Gastrocnemius medialis (tissue), 4 donors: ENCODE measurements around the gene DCAF8. TPM values are rescaled to one million over a fixed set of nuclear protein-coding genes. Genes with fewer than 3 reads are reported as not detected.

Experiments
- ATAC-seq, 2 donors: fragments of 150-250 bp; one replicate each; pipeline ENCODE4 v1.9.1; 2016
- DNase-seq, 2 donors: peaks; one replicate each; pipeline ENCODE4 v3.0.0-alpha.2; 2019
- H3K27ac ChIP-seq, 4 donors: fragments of 200-600 bp; sonication (generic); 1 replicate in 1 of 4; 2 replicates in 3 of 4; pipeline ENCODE4 v1.5.1; 2016 to 2018; ENCODE audit warnings: mild to moderate bottlenecking in 2 of 4, moderate library complexity in 1 of 4
- H3K27me3 ChIP-seq, 3 donors: fragments of 200-600 bp; sonication (generic) in 2 of 3; 1 replicate in 1 of 3; 2 replicates in 2 of 3; pipeline versions ENCODE4 v1.5.1 to v1.6.0; 2016 to 2019; ENCODE audit warnings: mild to moderate bottlenecking in 1 of 3, moderate library complexity in 1 of 3
- H3K36me3 ChIP-seq, 2 donors: fragments of 200-600 bp; sonication (generic) in 1 of 2; one replicate each; pipeline ENCODE4 v1.5.1; 2017 to 2018
- H3K4me1 ChIP-seq, 2 donors: fragments of 200-600 bp; sonication (generic) in 1 of 2; one replicate each; pipeline ENCODE4 v1.5.1; 2016 to 2017; ENCODE audit warnings: mild to moderate bottlenecking in 2 of 2
- H3K4me3 ChIP-seq, 4 donors: fragments of 200-600 bp; sonication (generic) in 3 of 4; 1 replicate in 1 of 4; 2 replicates in 3 of 4; pipeline ENCODE4 v1.5.1; 2016 to 2019; ENCODE audit warnings: mild to moderate bottlenecking in 2 of 4
- H3K9me3 ChIP-seq, 3 donors: fragments of 200-600 bp; sonication (generic) in 2 of 3; 1 replicate in 1 of 3; 2 replicates in 2 of 3; pipeline ENCODE4 v1.5.1; 2016 to 2019
- POLR2A ChIP-seq, 2 donors: fragments of 450-650 bp; IDR thresholded peaks; one replicate each; pipeline ENCODE4 v1.6.1; 2017; ENCODE audit warnings: antibody characterized with exemption in 2 of 2, mild to moderate bottlenecking in 2 of 2, moderate library complexity in 2 of 2
- in situ Hi-C, 4 donors: fragments of 200-750 bp; cut with MboI; loops; one replicate each; pipeline versions ENCODE4 v1.15.0 to v1.8.0; 2017; ENCODE audit warnings: low sequenced_read_pairs in 4 of 4
- intact Hi-C: fragments of 100-400 bp; cut with DNase I; formaldehyde crosslinking; loops from one replicate; pipeline ENCODE4 v1.15.1; 2023; ENCODE audit warnings: low total_unique reads
- total RNA-seq, 4 donors: library from RNA; depleted of rRNA; stranded (reverse); fragments of >200 nt; gene quantifications; one replicate each; pipeline versions ENCODE4 v1.1.0 to v1.2.3, GENCODE V29; 2016
- TF ChIP-seq, protein P1 (sequence below), 5 experiments: fragments of 450-650 bp in 3 of 5; fragments of 200-600 bp in 2 of 5; sonication (generic) in 2 of 5; IDR thresholded peaks in 4 of 5; conservative IDR thresholded peaks in 1 of 5; 1 replicate in 4 of 5; 2 replicates in 1 of 5; pipeline ENCODE4 v1.5.1; 2016 to 2019; ENCODE audit warnings: antibody characterized with exemption in 5 of 5, mild to moderate bottlenecking in 3 of 5, moderate library complexity in 3 of 5

DCAF8 gene
- total RNA-seq, 4 donors from 2014 or later, result 170 to 208 (median 196) TPM

DNA sequence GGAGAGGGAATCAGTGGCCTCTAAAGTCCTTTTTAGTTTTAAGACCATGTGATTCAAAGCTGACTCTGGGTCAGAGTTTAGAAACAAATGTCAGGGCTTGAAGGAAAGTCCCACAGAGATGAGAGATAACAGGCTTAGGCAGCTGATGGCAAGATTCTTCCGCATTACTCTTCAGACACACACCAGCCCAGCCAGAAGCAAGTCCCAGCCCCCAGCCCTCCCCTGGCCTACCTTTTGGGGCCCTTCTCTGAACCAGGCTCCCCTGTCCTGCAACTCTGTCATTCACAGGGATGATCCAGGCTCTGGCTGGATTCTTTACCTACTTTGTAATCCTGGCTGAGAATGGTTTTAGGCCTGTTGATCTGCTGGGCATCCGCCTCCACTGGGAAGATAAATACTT, 85.1 kb downstream of the DCAF8 start:
- in situ Hi-C loops (no loop called here), intact Hi-C loops (no loop called here)
- Histone ChIP-seq H3K4me1 (no peaks in the 10 kb centered on the region), H3K27me3 (no peaks in the 10 kb centered on the region), H3K4me3 (no peak overlapping the region), H3K36me3 (no peaks in the 10 kb centered on the region), H3K9me3 (no peaks in the 10 kb centered on the region), H3K27ac (no peak overlapping the region)
- no peak for ATAC-seq
- no peak for DNase-seq
- TF ChIP-seq, protein P1, sequence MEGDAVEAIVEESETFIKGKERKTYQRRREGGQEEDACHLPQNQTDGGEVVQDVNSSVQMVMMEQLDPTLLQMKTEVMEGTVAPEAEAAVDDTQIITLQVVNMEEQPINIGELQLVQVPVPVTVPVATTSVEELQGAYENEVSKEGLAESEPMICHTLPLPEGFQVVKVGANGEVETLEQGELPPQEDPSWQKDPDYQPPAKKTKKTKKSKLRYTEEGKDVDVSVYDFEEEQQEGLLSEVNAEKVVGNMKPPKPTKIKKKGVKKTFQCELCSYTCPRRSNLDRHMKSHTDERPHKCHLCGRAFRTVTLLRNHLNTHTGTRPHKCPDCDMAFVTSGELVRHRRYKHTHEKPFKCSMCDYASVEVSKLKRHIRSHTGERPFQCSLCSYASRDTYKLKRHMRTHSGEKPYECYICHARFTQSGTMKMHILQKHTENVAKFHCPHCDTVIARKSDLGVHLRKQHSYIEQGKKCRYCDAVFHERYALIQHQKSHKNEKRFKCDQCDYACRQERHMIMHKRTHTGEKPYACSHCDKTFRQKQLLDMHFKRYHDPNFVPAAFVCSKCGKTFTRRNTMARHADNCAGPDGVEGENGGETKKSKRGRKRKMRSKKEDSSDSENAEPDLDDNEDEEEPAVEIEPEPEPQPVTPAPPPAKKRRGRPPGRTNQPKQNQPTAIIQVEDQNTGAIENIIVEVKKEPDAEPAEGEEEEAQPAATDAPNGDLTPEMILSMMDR (IDR thresholded peaks at IDR 0.05 in 4 of 5, conservative IDR thresholded peaks at IDR 0.05 in 1 of 5), result no peak
- no peak for TF ChIP-seq POLR2A (IDR thresholded peaks at IDR 0.05)

DNA sequence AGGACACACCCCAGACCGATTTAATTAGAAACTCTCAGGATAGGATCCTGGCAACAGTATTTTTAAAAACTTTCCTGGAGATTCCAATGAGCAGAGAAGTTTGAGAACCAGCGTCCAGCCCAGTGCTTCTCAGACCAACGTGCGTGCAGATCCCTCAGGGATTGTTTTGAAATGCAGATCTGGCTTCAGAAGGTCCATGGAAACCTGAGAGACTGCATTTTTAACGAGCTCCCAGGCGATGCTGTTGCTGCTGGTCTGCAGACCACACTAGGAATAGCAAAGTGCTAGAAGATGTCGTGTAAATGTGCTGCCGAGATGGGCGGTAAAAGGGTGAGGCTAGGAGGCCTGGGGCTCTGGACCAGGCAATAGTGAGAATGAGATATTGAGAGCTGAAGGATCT, 90.4 kb downstream of the DCAF8 start:
- peaks cover 8 to 20% of the 10 kb centered on the region in 2 donors for H3K4me1 ChIP-seq
- H3K36me3 ChIP-seq, result no peaks in the 10 kb centered on the region
- no peaks in the 10 kb centered on the region for H3K27me3 ChIP-seq
- no peak for TF ChIP-seq POLR2A (IDR thresholded peaks at IDR 0.05)
- TF ChIP-seq, protein P1 (IDR thresholded peaks at IDR 0.05 in 4 of 5, conservative IDR thresholded peaks at IDR 0.05 in 1 of 5), result no peak
- no peak overlapping the region for H3K27ac ChIP-seq
- ATAC-seq (no peak), DNase-seq (no peak)
- in situ Hi-C loops (no loop called here), intact Hi-C loops (no loop called here)
- H3K4me3 ChIP-seq, result no peak overlapping the region
- H3K9me3 ChIP-seq, result no peaks in the 10 kb centered on the region

DNA sequence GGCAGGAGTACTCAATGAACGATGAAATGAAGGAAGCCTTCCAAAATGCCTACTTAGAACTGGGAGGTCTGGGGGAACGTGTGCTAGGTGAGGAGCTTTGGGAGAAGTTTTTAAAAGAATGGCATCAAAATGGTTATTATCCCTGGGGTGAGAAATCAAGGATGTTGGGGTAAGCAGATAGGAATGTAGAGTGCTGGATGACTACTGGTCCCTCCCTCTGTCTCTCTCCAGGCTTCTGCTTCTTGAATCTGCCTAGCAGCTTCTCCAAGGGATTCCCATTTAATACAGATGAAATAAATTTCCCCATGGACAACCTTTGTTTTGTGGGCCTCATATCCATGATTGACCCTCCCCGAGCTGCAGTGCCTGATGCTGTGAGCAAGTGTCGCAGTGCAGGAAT, 91.0 kb downstream of the DCAF8 start:
- intact Hi-C loops, result no loop called here

DNA sequence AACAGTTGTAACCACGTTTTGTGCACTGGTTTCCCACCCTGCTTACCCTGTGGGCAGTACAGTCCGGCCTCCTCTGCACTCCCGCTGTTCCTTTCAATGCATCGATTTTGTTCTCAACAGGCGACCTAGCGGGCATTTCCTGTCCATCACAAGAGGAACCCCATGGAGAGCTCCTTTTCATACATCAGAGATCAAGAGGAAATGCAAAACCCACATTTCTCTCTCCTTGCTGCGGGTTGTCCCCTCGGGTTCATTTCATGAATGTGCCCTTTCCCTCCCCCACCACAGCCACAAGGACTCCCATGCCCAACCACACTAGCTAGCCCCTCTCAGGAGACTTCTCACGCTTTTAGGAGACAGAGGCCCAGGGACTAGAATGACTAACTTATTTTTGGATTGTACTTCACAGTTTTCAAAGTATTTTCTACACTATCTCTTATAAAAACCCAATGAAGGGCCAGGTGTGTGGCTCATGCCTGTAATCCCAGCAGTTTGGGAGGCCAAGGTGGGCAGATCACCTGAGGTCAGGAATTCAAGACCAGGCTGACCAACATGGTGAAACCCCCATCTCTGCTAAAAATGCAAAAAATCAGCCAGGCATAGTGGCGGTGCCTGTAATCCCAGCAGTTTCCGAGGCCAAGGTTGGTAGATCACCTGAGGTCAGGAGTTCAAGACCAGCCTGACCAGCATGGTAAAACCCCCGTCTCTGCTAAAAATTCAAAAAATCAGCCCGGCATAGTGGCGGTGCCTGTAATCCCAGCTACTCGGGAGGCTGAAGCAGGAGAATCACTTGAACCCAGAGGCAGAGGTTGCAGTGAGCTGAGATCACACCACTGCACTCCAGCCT, 92.6 kb downstream of the DCAF8 start:
- TF ChIP-seq, protein P1 (IDR thresholded peaks at IDR 0.05 in 4 of 5, conservative IDR thresholded peaks at IDR 0.05 in 1 of 5), result no peak
- TF ChIP-seq POLR2A (IDR thresholded peaks at IDR 0.05), result no peak
- no peak for DNase-seq
- in situ Hi-C loops (no loop called here), intact Hi-C loops (loop anchor here (2.0 kb wide), 1 partner anchor 19 kb away; no protein-coding TSS in a partner anchor)
- Histone ChIP-seq H3K4me3 (no peak overlapping the region), H3K27ac (peak overlapping the region in 1 of 4 donors; percentile 71), H3K4me1 (peaks cover 8 to 20% of the 10 kb centered on the region in 2 donors), H3K27me3 (no peaks in the 10 kb centered on the region), H3K9me3 (no peaks in the 10 kb centered on the region), H3K36me3 (no peaks in the 10 kb centered on the region)
- ATAC-seq, result no peak

More for the DNA sequence above, 91.0 kb downstream of the DCAF8 start:
- Histone ChIP-seq H3K27ac (no peak overlapping the region), H3K36me3 (no peaks in the 10 kb centered on the region), H3K9me3 (no peaks in the 10 kb centered on the region), H3K4me1 (peaks cover 8 to 20% of the 10 kb centered on the region in 2 donors), H3K4me3 (no peak overlapping the region), H3K27me3 (no peaks in the 10 kb centered on the region)
- in situ Hi-C loops, result no loop called here
- no peak for TF ChIP-seq POLR2A (IDR thresholded peaks at IDR 0.05)
- TF ChIP-seq, protein P1 (IDR thresholded peaks at IDR 0.05 in 4 of 5, conservative IDR thresholded peaks at IDR 0.05 in 1 of 5), result no peak
- ATAC-seq (no peak), DNase-seq (no peak)
